Right lung (tissue), 10 donors: ENCODE data around the gene ANO1. TPM values are rescaled to one million over a fixed set of nuclear protein-coding genes. Genes with fewer than 3 reads are reported as not detected.
"Not testable (repeated sequence)": the region's sequence is repeated elsewhere in the genome, so short reads cannot be mapped to it uniquely, and the experiment has no call there.

Source experiments
- DNase-seq, 2 donors: peaks; one replicate each; pipeline ENCODE4 v3.0.0-alpha.2; 2013
- long read RNA-seq, 8 donors: transcript quantifications; one replicate each; lab custom pipeline, GENCODE V29; 2026
- polyA plus RNA-seq, 5 donors: library from polyadenylated mRNA; unstranded; fragments of 120-200 nt; gene quantifications; one replicate each; pipeline versions ENCODE4 v1.2.1 to v1.2.3, GENCODE V29; 2013; ENCODE audit warnings: inconsistent platforms in 1 of 5, low replicate concordance in 1 of 5; ENCODE audit not compliant: insufficient read length in 5 of 5, insufficient read depth in 1 of 5

Gene ANO1
- 10 to 100 TPM in 1 of 5 donors, 1 to 10 TPM in 4; 5.6 to 13.0 (median 7.4) TPM for polyA plus RNA-seq
- long read RNA-seq, donor 1: 0 reads
- long read RNA-seq, donor 2: 0 reads
- long read RNA-seq, donor 3: 0 reads
- long read RNA-seq, donor 4: 0 reads
- long read RNA-seq, donor 5: 0 reads
- long read RNA-seq, donor 6: 0 reads
- long read RNA-seq, donor 7: 0 reads
- long read RNA-seq, donor 8: 0 reads

- DNase-seq: no peak
Measured at GRCh38 chr11:70078095-70078780, at the start of gene ANO1. TSS of gene ANO1 (plus strand) at chr11:70078317. CDS start at chr11:70078607, 290 bp downstream.

GRCh38 chr11:70029115-70029860 is 48.8 kb upstream of the ANO1 start:
- no peak for DNase-seq

GRCh38 chr11:70029861-70030380 is 48.2 kb upstream of the ANO1 start:
- no peak for DNase-seq

- no peak for DNase-seq
Measured at GRCh38 chr11:70030412-70030811, 47.7 kb upstream of the ANO1 start.

- DNase-seq: no peak
Measured at GRCh38 chr11:70031631-70032469, 46.3 kb upstream of the ANO1 start.

GRCh38 chr11:70032470-70032795 is 45.7 kb upstream of the ANO1 start:
- DNase-seq: no peak

GRCh38 chr11:70032943-70033710 is 45.0 kb upstream of the ANO1 start:
- DNase-seq: no peak

GRCh38 chr11:70033711-70034070 is 44.4 kb upstream of the ANO1 start:
- no peak for DNase-seq

GRCh38 chr11:70034740-70035365 is 43.3 kb upstream of the ANO1 start:
- no peak for DNase-seq

- DNase-seq: not testable (repeated sequence)
Measured at GRCh38 chr11:70035665-70036064, 42.5 kb upstream of the ANO1 start.

- no peak for DNase-seq
Measured at GRCh38 chr11:70036971-70037882, 40.9 kb upstream of the ANO1 start.

GRCh38 chr11:70038034-70038834 is 39.9 kb upstream of the ANO1 start:
- no peak for DNase-seq

- DNase-seq: no peak
Measured at GRCh38 chr11:70040452-70040851, 37.7 kb upstream of the ANO1 start.

GRCh38 chr11:70040869-70041501 is 37.1 kb upstream of the ANO1 start:
- DNase-seq: no peak

- no peak for DNase-seq
Measured at GRCh38 chr11:70043482-70043881, 34.6 kb upstream of the ANO1 start.

- no peak for DNase-seq
Measured at GRCh38 chr11:70046089-70046488, 32.0 kb upstream of the ANO1 start.

GRCh38 chr11:70048279-70049024 is 29.7 kb upstream of the ANO1 start:
- DNase-seq: no peak
